ENCODE results near the gene GPR152. TPM values are rescaled to one million over a fixed set of nuclear protein-coding genes. Genes with fewer than 3 reads are reported as not detected.

GPR152 gene, protein sequence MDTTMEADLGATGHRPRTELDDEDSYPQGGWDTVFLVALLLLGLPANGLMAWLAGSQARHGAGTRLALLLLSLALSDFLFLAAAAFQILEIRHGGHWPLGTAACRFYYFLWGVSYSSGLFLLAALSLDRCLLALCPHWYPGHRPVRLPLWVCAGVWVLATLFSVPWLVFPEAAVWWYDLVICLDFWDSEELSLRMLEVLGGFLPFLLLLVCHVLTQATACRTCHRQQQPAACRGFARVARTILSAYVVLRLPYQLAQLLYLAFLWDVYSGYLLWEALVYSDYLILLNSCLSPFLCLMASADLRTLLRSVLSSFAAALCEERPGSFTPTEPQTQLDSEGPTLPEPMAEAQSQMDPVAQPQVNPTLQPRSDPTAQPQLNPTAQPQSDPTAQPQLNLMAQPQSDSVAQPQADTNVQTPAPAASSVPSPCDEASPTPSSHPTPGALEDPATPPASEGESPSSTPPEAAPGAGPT
- total RNA-seq (under 1 TPM in 1 of 5 donors, not detected in 4; 0.19 TPM), total RNA-seq (0 to 0.18 (median 0) reads per million in 29 experiments)
- not detected for total RNA-seq (2013)

DNA sequence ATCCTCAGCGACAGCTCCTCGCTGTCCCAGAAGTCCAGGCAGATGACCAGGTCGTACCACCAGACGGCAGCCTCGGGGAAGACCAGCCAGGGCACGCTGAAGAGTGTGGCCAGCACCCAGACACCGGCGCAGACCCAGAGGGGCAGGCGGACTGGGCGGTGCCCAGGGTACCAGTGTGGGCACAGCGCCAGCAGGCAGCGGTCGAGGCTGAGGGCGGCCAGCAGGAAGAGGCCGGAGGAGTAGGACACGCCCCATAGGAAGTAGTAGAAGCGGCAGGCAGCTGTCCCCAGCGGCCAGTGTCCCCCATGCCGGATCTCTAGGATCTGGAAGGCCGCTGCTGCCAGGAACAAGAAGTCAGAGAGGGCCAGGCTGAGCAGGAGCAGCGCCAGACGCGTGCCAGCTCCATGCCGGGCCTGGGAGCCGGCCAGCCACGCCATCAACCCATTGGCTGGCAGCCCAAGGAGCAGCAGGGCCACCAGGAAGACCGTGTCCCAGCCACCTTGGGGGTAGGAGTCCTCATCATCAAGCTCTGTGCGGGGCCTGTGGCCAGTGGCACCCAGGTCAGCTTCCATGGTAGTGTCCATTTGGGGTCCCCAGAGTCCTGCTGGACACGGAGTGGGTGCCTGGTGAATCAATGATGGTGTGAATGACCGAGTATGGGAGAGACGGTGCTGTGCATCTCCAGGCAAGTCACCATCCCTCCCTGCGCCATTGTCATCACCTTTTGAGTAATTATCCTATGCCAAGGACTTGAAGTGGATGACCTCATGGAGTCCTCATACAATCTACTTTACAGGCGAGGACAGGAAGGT lies at the start of gene GPR152:
TSS of gene GPR152 (minus strand) at position 589 of the 812 bp plus-strand sequence. CDS start at position 584, 5 bp downstream.
- no peak within 1 kb of the TSS for H3K27ac ChIP-seq (ENCODE audit: low read length)
- DNase-seq (no peak), ATAC-seq (replicated peaks in 1 of 4) (no peak)
- H3K4me3 ChIP-seq (ENCODE audit: control insufficient read depth in 1 of 2, extremely low read depth in 1 of 2, low read length in 1 of 2): no peak within 1 kb of the TSS
- H3K9me3 ChIP-seq: no peaks in the 10 kb centered on the region
- no peaks in the 10 kb centered on the region for H3K27me3 Mint-ChIP-seq
- no peaks in the 10 kb centered on the region for H3K36me3 Mint-ChIP-seq
- peaks cover 11 to 50% of the 10 kb centered on the region in 2 experiments for H3K4me1 ChIP-seq (ENCODE audit: control insufficient read depth in 1 of 2, extremely low read depth in 1 of 2, insufficient read depth in 2 of 2, low read length in 2 of 2)
- no peak within 1 kb of the TSS for H3K4me3 Mint-ChIP-seq
- POLR2A ChIA-PET: interaction anchor here in 1 of 2 donors (0.5 kb wide), 1 partner anchor 239 kb away, joined by 3 read pairs; no protein-coding TSS in a partner anchor
- peaks cover 0 to 24% of the 10 kb centered on the region in 2 experiments for H3K27me3 ChIP-seq (replicated peaks in 1 of 2; ENCODE audit: control insufficient read depth in 2 of 2, extremely low read depth in 1 of 2, insufficient read depth in 2 of 2, low read length in 1 of 2)
- H3K9me3 Mint-ChIP-seq: no peaks in the 10 kb centered on the region
- CTCF ChIA-PET: interaction anchor here in 1 of 2 donors (0.5 kb wide), 1 partner anchor 1152 kb away, joined by 3 read pairs; no protein-coding TSS in a partner anchor
- peaks cover 29 to 31% (median 29%) of the 10 kb centered on the region in 3 donors for H3K4me1 Mint-ChIP-seq
- no peaks in the 10 kb centered on the region for H3K36me3 ChIP-seq (ENCODE audit: control insufficient read depth in 2 of 2, extremely low read depth in 1 of 2, insufficient read depth in 1 of 2, low read length in 1 of 2)
- peak within 1 kb of the TSS in 1 of 2 donors; percentile 52 for H3K27ac Mint-ChIP-seq
- WGBS (ENCODE audit: insufficient coverage): 88% methylated on average over 29 of the region's 33 CpGs

DNA sequence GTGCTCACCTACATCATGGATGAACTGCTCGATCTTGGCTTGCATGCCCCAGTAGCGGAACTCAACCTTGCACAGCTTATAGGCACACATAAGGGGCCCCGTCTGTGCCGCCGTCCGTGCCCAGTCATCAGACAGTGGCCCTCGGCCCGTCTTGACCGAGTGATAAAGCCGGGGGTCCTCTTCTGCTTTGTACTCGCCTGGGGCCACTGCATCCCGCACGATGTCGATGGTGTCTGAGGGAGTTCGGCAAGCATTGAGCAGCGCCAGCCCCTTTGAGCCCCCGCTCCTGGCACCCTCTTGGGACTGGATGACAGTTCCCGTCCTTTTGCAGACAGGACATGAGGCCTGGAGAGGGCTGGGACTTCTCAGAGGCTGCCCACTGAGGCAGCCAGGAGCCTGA lies 49.3 kb upstream of the GPR152 start:
- Histone ChIP-seq H3K27ac (ENCODE audit: low read length) (no peak overlapping the region), H3K4me3 (ENCODE audit: control insufficient read depth in 1 of 2, extremely low read depth in 1 of 2, low read length in 1 of 2) (no peak overlapping the region), H3K27me3 (replicated peaks in 1 of 2; ENCODE audit: control insufficient read depth in 2 of 2, extremely low read depth in 1 of 2, insufficient read depth in 2 of 2, low read length in 1 of 2) (no peaks in the 10 kb centered on the region), H3K4me1 (ENCODE audit: control insufficient read depth in 1 of 2, extremely low read depth in 1 of 2, insufficient read depth in 2 of 2, low read length in 2 of 2) (peaks cover 10 to 47% of the 10 kb centered on the region in 2 experiments), H3K36me3 (ENCODE audit: control insufficient read depth in 2 of 2, extremely low read depth in 1 of 2, insufficient read depth in 1 of 2, low read length in 1 of 2) (peaks cover 18 to 65% of the 10 kb centered on the region in 2 donors), H3K9me3 (no peaks in the 10 kb centered on the region)
- Mint-ChIP-seq H3K36me3 (peaks cover 20% of the 10 kb centered on the region), H3K27ac (no peak overlapping the region), H3K9me3 (no peaks in the 10 kb centered on the region), H3K4me3 (no peak overlapping the region), H3K4me1 (peaks cover 34 to 39% (median 37%) of the 10 kb centered on the region in 3 donors), H3K27me3 (no peaks in the 10 kb centered on the region)
- no peak for ATAC-seq (replicated peaks in 1 of 4)
- CTCF ChIA-PET: no interaction called here
- WGBS (ENCODE audit: insufficient coverage): 96% methylated on average over 17 of the region's 18 CpGs
- POLR2A ChIA-PET: no interaction called here
- no peak for DNase-seq

DNA sequence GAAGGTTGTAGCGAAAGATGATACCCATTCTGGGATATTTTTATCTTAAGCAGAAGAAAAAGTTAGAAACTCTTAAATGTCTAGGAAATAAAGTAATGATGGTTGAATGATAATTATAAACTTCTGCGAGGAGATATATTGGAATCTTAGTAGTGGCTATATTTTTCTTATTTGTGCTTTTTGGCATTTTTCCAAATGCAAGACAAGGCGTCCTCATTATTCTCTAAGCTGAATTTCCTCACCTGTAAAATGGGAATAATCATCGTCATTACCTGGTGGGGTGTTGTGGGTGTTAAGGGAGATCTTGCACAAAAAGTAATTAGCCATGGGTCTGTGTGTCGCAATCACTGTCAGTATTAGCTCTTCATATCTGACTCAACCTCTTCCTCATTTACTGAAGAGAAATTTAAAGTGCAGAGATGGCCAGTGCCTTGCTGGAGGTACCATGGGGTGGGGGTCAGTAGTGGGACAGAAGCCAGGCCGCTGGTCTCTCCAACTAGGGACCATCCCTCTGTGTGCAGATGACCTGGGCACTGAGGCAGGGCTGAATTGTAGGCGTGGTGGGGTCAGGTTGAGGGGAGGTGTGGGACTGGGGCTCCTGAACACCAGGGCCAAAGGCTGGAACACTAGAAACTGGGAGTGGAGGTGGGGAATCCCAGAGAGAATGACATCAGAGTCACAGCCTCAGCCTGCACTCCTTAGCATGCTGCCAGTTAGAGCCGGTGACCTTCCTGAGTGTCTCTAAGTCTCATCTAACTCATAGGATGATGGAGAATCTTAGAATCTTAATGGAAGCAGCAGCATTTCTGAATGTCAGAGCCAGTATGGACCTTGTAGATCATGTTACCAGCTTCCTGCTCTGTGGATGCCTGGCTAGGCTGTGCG lies 48.5 kb upstream of the GPR152 start:
- CTCF ChIA-PET: no interaction called here
- DNase-seq: no peak
- POLR2A ChIA-PET: no interaction called here
- Mint-ChIP-seq H3K9me3 (no peaks in the 10 kb centered on the region), H3K27ac (peak overlapping the region; percentile 57 to 80), H3K4me3 (peak overlapping the region in 1 of 3 donors; percentile 39), H3K27me3 (no peaks in the 10 kb centered on the region), H3K36me3 (peaks cover 19% of the 10 kb centered on the region), H3K4me1 (peaks cover 27 to 31% (median 29%) of the 10 kb centered on the region in 3 donors)
- no peaks in the 10 kb centered on the region for H3K27me3 ChIP-seq (replicated peaks in 1 of 2; ENCODE audit: control insufficient read depth in 2 of 2, extremely low read depth in 1 of 2, insufficient read depth in 2 of 2, low read length in 1 of 2)
- H3K9me3 ChIP-seq: no peaks in the 10 kb centered on the region
- peaks cover 6 to 40% of the 10 kb centered on the region in 2 experiments for H3K4me1 ChIP-seq (ENCODE audit: control insufficient read depth in 1 of 2, extremely low read depth in 1 of 2, insufficient read depth in 2 of 2, low read length in 2 of 2)
- no peak overlapping the region for H3K4me3 ChIP-seq (ENCODE audit: control insufficient read depth in 1 of 2, extremely low read depth in 1 of 2, low read length in 1 of 2)
- H3K27ac ChIP-seq (ENCODE audit: low read length): no peak overlapping the region
- peaks cover 23 to 66% of the 10 kb centered on the region in 2 donors for H3K36me3 ChIP-seq (ENCODE audit: control insufficient read depth in 2 of 2, extremely low read depth in 1 of 2, insufficient read depth in 1 of 2, low read length in 1 of 2)
- no peak for ATAC-seq (replicated peaks in 1 of 4)
- WGBS (ENCODE audit: insufficient coverage): 100% methylated on average over 4 of the region's 9 CpGs

DNA sequence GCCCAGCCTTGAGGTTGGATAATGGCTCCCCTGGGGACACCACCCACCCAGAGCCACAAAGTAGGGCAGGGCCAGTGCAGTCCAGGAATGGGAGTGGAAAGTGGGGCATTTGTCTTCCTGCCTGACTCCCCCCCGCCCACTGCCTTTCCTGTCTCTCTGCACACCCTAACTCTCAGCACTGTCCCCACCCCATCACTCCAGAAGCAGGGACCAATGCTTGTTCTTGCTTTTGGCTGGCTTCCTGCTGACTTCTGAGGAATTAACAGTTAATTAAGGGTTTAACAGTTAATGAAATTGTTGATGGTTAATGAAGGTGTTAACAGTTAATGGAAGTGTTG lies 47.9 kb upstream of the GPR152 start:
- H3K36me3 ChIP-seq (ENCODE audit: control insufficient read depth in 2 of 2, extremely low read depth in 1 of 2, insufficient read depth in 1 of 2, low read length in 1 of 2): peaks cover 29 to 72% of the 10 kb centered on the region in 2 donors
- no peak overlapping the region for H3K27ac ChIP-seq (ENCODE audit: low read length)
- no peak for DNase-seq
- H3K36me3 Mint-ChIP-seq: peaks cover 21% of the 10 kb centered on the region
- H3K4me1 Mint-ChIP-seq: peaks cover 20 to 25% (median 23%) of the 10 kb centered on the region in 3 donors
- no peak for ATAC-seq (replicated peaks in 1 of 4)
- no peak overlapping the region for H3K4me3 ChIP-seq (ENCODE audit: control insufficient read depth in 1 of 2, extremely low read depth in 1 of 2, low read length in 1 of 2)
- H3K4me3 Mint-ChIP-seq: no peak overlapping the region
- POLR2A ChIA-PET: no interaction called here
- peaks cover 4 to 33% of the 10 kb centered on the region in 2 experiments for H3K4me1 ChIP-seq (ENCODE audit: control insufficient read depth in 1 of 2, extremely low read depth in 1 of 2, insufficient read depth in 2 of 2, low read length in 2 of 2)
- H3K9me3 ChIP-seq: no peaks in the 10 kb centered on the region
- H3K27me3 Mint-ChIP-seq: no peaks in the 10 kb centered on the region
- no CpG with 5 or more reads among the region's 1 CpG for WGBS (ENCODE audit: insufficient coverage)
- CTCF ChIA-PET: no interaction called here
- peak overlapping the region; percentile 57 to 80 for H3K27ac Mint-ChIP-seq
- H3K27me3 ChIP-seq (replicated peaks in 1 of 2; ENCODE audit: control insufficient read depth in 2 of 2, extremely low read depth in 1 of 2, insufficient read depth in 2 of 2, low read length in 1 of 2): no peaks in the 10 kb centered on the region
- H3K9me3 Mint-ChIP-seq: no peaks in the 10 kb centered on the region

DNA sequence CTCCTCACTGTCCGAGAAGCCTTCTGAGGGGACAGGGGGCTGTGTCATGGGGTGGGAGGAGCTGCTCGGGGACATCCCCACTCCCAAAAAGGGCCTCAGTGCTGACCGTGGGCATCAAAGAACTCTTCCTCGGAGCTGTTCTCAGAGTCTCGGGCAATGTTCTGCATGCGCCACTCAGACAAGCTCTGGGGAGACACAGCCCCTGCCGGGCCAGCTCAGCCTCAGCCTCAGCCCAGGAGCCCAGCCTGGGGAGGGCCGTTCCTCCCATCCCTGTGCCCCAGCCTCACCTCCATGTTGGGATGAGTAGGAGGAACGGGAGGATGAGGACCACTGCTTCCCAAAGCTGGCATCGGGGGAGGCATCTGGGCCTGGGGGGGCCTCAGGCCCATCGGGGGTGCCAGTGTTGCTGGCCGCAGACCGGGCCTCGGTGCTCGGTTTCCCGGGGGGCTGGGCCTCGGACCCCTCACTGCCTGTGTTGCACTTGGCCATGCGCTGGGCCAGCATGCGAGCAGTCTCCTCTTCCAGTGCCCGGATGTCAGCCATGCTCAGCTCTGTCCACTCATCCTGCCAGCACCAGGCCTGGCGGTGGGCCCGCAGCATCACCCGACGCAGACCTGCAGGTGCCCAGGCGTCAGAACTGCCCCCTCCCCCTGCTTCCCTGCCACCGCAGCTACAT lies 47.4 kb upstream of the GPR152 start:
- no peaks in the 10 kb centered on the region for H3K27me3 Mint-ChIP-seq
- Histone ChIP-seq H3K4me3 (ENCODE audit: control insufficient read depth in 1 of 2, extremely low read depth in 1 of 2, low read length in 1 of 2) (no peak overlapping the region), H3K27ac (ENCODE audit: low read length) (no peak overlapping the region), H3K36me3 (ENCODE audit: control insufficient read depth in 2 of 2, extremely low read depth in 1 of 2, insufficient read depth in 1 of 2, low read length in 1 of 2) (peaks cover 32 to 77% of the 10 kb centered on the region in 2 donors), H3K27me3 (replicated peaks in 1 of 2; ENCODE audit: control insufficient read depth in 2 of 2, extremely low read depth in 1 of 2, insufficient read depth in 2 of 2, low read length in 1 of 2) (no peaks in the 10 kb centered on the region), H3K9me3 (no peaks in the 10 kb centered on the region), H3K4me1 (ENCODE audit: control insufficient read depth in 1 of 2, extremely low read depth in 1 of 2, insufficient read depth in 2 of 2, low read length in 2 of 2) (peaks cover 2 to 34% of the 10 kb centered on the region in 2 experiments)
- H3K4me3 Mint-ChIP-seq: no peak overlapping the region
- ChIA-PET CTCF (no interaction called here), POLR2A (interaction anchor here in 1 of 2 donors (0.6 kb wide), 1 partner anchor 155 kb away, joined by 3 read pairs; no protein-coding TSS in a partner anchor)
- H3K36me3 Mint-ChIP-seq: peaks cover 21% of the 10 kb centered on the region
- H3K9me3 Mint-ChIP-seq: no peaks in the 10 kb centered on the region
- H3K4me1 Mint-ChIP-seq: peaks cover 19 to 24% (median 21%) of the 10 kb centered on the region in 3 donors
- DNase-seq (no peak), ATAC-seq (replicated peaks in 1 of 4) (no peak)
- 92% methylated on average over 18 of the region's 26 CpGs for WGBS (ENCODE audit: insufficient coverage)
- no peak overlapping the region for H3K27ac Mint-ChIP-seq

Measured in T-cell (primary cell).